ENCODE measurements around the gene ARHGAP21. TPM values are rescaled to one million over a fixed set of nuclear protein-coding genes. Genes with fewer than 3 reads are reported as not detected.
A peak's percentile ranks its signal among the peaks of the same experiment; 100 is the strongest.

Gene ARHGAP21
- total RNA-seq, 1 donor from 2014 or later: 102 TPM

DNA sequence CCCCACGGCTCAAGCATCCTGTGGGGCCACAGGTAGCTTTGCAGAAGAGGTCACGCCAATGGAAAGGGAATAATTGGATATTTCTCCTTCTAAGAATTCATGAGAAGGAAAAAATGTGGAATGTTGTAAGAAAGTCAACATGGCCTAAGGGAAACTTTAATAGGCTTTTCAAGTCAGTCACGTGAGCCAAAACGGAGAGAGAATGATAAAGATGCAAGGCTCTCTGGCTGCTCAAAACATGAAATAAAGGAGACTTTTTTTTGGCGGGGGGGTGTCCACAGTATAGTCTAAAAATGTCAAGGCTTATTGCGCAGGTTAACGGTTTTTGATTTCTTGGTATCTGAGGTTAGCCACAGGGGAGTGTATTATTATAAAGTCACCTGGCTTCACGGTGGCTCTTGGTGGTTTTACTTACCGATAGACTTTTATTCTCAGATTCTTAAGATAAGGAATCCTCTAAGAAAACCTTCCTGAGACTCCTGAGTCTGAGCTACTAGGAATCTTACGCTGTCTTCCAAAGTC lies 148.1 kb downstream of the ARHGAP21 start:
- DNase-seq (ENCODE audit: low spot score): no peak

DNA sequence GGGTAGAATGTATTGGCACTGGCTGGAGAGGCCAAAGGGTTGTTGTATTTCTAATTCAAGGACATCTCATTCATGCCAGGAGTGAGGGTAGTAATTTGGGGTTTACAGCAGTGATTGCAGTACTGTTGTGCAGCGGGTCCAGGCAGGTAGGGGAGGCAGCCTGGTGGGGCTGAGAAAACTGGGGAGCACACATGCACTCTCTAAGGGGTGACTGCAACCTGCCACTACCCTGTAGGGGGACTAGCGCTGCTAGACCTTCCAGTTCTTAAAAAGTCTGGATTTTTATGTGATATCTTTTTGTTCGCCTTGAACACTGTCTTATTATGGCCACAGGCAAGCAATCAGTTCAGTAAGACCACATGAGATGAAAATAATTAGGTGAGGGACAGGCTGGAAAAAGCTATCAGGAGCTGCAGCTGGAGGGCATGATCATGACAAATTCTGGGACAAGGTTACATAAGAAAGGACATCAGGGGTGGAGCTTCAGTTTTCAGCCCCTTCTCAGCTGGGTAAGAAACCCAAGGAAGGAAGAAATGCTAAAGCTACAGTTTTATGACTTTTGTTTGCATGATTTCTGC lies 149.0 kb downstream of the ARHGAP21 start:
- DNase-seq (ENCODE audit: low spot score): no peak

- no peak for DNase-seq (ENCODE audit: low spot score)
These were observed 149.5 kb downstream of the ARHGAP21 start for GRCh38 chr10:24574161-24574560.

DNA sequence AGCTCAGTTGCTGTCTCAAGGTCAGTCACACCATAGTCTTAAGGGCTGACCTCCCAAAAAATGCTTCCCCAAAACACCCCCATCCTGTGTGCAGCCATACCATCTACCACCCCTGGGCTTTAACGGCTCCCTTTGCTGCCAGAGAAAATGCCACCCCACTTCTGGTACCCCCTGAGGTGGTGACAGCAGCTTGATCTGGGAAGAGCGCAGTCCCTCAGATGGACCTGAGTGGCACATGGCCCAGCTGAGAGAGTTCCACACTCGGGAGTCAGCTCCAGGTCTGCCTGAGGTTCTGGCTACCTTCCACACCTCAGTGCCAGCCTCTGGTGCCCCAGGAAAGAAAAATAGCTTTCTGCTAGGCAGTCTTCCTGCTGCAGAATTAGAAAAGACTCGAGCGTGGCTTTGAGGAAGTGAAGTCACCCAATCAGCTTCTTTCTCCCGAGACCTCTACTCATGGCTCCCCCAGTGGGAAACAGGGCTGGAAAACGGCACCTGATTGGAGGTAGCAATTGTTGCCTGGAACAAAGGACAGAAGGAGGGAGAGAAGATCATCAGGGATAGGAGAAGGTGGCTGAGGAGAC lies 151.7 kb downstream of the ARHGAP21 start:
- DNase-seq (ENCODE audit: low spot score): no peak

- no peak for DNase-seq (ENCODE audit: low spot score)
These were observed 152.8 kb downstream of the ARHGAP21 start for GRCh38 chr10:24570658-24571426.

DNA sequence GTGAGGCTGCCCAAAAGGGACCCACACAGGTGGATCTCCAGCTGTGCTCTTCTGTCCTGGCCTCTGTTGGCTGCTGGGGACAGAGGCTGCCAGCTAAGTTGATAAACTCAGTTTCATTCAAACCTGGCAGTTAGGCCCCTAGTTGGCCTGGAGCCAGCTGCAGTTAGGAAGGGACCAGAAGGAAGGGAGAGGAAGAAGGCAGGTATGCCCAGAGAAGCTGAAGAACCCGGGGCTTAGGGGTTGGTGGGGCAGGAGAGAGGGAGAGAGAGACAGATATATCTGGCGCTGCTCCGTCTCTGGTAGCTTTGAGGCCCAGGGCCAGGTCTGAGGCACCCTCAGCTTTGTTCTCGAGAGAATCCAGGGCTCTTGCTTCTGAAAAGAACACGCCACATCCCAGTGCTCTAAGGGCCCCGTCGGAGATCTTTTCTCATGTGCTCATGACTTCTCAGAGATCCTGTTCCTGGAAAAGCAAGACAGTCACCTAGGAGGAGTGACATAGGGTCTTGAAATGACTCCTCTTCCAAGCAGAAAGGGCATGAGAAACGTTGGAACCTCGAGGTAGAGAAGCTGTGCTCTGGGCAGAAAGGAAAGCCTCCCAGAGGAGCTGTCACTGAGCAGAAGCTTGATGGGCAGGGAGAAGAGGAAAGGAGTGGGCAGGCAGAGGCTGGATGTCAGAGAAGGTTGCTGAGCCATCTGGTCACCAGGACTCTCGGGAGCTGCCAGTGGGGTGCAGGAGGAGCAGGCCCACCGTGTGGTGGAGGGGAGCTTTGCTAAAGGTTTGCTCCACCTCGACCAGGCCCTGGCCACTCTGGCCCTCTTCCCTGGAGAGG lies 153.6 kb downstream of the ARHGAP21 start:
- no peak for DNase-seq (ENCODE audit: low spot score)

DNA sequence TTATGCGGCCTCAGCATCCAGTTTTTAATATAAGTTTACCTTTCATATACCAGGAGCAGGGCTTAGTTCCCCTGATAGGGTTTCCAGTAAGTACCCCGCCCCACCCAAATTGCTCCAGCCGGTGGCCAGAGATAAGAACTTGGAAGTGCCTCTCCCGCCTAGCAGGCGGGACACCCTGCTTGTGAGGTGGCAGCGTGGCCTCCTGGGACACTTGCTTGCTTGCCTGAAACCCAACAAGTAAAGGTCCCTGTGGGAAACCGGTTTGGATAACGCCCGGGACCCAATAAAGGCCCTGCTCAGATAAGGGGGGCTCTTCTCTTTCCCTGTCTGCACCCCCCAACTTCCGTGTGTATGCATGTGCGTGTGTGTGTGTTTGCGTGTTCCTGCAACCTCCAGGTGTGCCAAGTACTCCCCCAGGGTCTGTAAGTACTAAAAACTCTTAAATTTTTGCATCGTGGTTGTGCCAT lies 154.3 kb downstream of the ARHGAP21 start:
- no peak for DNase-seq (ENCODE audit: low spot score)

DNA sequence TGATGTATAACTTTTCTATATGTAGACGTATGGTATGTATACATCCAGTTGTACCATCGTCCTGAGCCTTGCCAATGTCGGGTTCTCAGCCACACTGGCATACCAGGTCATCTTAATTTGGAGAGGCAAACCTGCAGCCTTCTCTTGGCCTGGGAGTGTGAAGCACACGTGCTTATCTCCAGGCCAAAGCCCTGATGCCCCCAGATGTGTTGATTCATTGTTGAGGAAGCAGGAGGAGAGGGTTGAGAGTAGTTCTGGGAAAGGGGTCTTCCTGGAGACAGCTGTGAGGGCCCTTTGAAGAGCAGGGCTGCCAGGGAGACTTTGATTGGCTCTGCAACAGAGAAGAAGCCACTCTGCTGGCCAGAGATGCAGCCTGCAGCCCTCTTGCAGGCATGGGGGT lies 155.6 kb downstream of the ARHGAP21 start:
- no peak for DNase-seq (ENCODE audit: low spot score)

DNA sequence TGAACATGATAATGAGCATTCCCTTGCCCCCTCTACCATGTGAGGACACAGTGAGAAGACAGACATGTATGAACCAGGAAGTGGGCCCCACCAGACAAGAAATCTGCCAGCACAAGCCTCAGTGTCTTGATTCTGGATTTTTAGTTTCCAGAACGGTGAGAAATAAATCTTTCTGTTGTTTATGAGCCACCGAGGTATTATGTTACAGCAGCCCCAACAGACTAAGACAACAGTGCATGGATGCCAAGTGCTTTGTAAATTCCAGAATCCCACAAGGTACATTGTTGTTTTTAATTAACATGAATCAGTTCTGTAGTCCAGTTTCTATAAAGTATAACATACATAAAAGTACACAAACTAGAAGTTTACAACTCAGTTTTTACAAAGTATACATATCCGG lies 162.2 kb downstream of the ARHGAP21 start:
- no peak for DNase-seq (ENCODE audit: low spot score)

DNA sequence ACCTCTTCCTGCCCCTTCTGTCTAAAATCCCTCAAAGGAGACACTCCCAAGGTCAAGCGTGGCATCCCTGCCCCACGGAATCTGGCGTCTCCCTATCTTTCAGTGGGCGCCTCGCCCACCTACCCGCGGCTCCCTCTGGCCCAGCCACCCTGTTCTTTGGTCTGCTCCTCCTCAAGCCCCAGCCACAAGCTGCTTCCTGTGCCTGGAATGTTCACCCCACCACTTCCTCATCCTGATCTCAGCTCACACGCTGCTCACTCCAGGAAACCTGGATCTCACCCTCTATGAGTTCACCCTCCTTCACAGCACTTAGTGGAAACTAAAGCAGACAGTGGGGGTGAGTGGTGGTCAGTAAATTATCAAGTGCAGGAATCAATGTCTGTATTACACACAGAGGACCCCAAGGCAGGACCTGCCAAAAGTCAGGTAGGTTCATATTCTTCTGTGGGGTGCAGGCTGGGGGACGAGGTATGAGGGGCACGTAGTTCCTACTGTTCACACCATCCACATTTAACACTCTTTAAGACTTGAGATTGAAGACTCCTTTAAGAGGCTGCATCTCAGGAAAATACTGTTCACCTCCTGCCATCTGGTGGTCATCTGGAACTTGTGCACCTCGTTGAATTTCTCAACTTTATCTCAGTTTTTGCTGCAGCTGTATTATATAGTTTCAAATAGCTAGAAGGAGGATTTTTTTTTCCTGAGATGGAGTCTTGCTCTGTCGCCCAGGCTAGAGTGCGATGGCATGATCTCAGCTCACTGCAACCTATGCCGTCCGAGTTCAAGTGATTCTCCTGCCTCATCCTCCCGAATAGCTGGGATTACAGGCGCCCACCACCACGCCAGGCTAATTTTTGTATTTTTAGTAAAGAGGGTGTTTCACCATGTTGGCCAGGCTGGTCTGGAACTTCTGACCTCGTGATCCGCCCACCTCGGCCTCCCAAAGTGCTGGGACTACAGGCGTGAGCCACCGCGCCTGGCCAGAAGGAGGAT lies 166.6 kb downstream of the ARHGAP21 start:
- DNase-seq (ENCODE audit: low spot score): peak; percentile 67

GRCh38 chr10:24556126-24556749 lies 167.4 kb downstream of the ARHGAP21 start:
- peak; percentile 40 for DNase-seq (ENCODE audit: low spot score)

DNA sequence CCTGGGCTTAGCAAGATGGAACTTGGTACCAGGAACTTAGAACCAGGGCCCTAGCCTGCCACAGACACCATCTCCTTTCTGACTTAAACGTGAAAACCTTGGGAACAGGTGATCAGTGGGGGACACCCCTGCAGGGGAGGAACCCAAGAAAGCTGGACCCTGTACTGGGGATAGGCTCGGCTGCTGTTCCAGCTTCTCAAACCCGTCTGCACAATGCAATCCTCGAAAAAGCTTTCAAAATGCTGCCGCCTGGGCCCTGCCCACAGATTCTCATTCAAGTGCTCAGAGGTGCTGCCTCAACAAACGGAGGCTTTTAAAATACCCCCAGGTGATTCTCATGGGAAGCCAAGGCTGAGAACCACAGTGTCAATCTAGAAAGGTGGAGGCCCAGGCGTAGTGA lies 169.7 kb downstream of the ARHGAP21 start:
- DNase-seq (ENCODE audit: low spot score): no peak

GRCh38 chr10:24553051-24553612 lies 170.6 kb downstream of the ARHGAP21 start:
- no peak for DNase-seq (ENCODE audit: low spot score)

DNA sequence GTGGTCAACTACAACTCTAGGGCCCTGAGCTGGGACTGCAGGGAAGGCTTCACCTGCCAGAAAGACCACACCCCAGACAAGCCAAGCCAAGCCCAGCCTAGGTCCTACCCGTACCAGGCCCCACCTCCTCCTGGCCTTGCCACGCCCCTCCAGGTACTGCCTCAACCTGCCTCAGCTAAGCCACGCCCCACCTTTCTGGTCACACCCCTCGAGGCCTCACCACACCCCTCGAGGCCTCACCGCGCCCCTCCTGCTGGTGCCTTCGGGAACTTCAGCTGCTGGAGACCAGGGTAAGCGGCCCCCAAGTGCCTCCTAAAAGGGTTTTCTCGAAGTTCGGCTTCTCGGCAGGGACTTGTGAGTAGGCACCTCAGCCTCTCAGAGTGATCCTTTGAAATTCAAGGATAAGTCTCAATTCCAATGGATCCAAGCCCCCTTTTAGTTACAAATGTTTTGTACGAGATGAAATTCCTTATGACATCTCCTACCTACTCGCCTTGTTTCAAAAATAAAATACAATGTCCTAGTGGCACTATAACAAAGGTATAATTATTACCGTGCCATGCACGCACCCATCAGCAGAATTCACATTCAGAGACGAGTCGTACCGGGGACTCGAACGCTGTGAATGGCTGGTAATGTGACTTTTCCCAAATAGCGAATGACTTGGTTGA lies 171.2 kb downstream of the ARHGAP21 start:
- peak; percentile 8 for DNase-seq (ENCODE audit: low spot score)

DNA sequence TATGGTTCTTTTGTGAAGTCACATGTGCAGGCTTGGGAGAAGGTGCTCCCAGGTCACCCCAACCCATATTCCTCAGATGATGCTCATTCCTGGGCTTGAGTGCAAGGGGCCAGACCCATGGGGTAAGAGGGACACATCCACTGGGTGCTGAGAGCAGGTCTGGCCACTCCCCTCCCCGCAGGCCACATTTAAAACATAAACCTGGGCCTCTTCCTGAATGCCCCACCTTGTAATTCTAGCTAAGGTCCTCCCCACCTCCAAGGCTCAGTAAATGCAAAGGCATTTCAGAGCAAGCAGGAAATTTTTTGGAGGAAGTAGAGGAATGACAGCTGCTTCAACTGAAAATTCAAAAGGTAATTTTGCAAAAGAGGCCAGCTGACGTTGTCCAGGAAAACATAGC lies 172.5 kb downstream of the ARHGAP21 start:
- no peak for DNase-seq (ENCODE audit: low spot score)

- no peak for DNase-seq (ENCODE audit: low spot score)
These were observed 173.0 kb downstream of the ARHGAP21 start for GRCh38 chr10:24550680-24551079.

- DNase-seq (ENCODE audit: low spot score): no peak
These were observed 178.1 kb downstream of the ARHGAP21 start for GRCh38 chr10:24545585-24545984.

DNA sequence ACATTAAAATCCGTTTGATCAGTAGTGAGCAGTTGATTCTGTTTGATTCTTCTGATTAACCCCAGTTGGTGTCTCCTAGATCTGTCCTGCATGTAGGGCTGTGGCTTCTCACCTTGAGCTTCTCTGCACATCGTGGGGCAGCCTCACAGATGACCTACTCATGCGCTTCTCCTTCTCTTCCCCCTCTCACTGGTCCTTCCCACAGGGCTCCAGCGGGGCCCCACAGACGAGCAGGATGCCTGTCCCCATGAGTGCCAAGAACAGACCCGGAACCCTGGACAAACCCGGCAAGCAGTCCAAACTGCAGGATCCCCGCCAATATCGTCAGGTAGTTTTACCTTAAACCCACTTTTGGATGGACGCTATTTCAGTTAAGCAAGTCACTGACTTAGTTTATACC lies 178.9 kb downstream of the ARHGAP21 start:
- no peak for DNase-seq (ENCODE audit: low spot score)

Data from umbilical cord (tissue), 2 donors.